HG03432 (cell line): ENCODE data around the gene CXorf66.
A peak's percentile ranks its signal among the peaks of the same experiment; 100 is the strongest.
"Not testable (repeated sequence)": the region's sequence is repeated elsewhere in the genome, so short reads cannot be mapped to it uniquely, and the experiment has no call there.

Experiments used
- ATAC-seq: cut with Tn5 transposase; IDR thresholded peaks from one replicate; pipeline ENCODE4 v1.9.1; 2021; ENCODE audit warnings: mild to moderate bottlenecking, moderate library complexity; ENCODE audit not compliant: unreplicated experiment

CXorf66 gene

GRCh38 chrX:139929876-139930275 lies 35.4 kb downstream of the CXorf66 start:
- ATAC-seq, result no peak

- no peak for ATAC-seq
Observed at GRCh38 chrX:139924696-139925095, 40.6 kb downstream of the CXorf66 start.

- no peak for ATAC-seq
Observed at GRCh38 chrX:139924069-139924695, 41.1 kb downstream of the CXorf66 start.

GRCh38 chrX:139921142-139921541 lies 44.2 kb downstream of the CXorf66 start:
- not testable (repeated sequence) for ATAC-seq

- no peak for ATAC-seq
Observed at GRCh38 chrX:139920316-139920715, 45.0 kb downstream of the CXorf66 start.

- ATAC-seq, result no peak
Observed at GRCh38 chrX:139914421-139914820, 50.9 kb downstream of the CXorf66 start.

GRCh38 chrX:139909712-139910111 lies 55.6 kb downstream of the CXorf66 start:
- ATAC-seq, result peak; percentile 70

- ATAC-seq, result no peak
Observed at GRCh38 chrX:139907078-139907477, 58.2 kb downstream of the CXorf66 start.

GRCh38 chrX:139905743-139906142 lies 59.6 kb downstream of the CXorf66 start:
- no peak for ATAC-seq
